ENCODE data around the gene IFNA10. TPM values are rescaled to one million over a fixed set of nuclear protein-coding genes. Genes with fewer than 3 reads are reported as not detected.
A peak's percentile ranks its signal among the peaks of the same experiment; 100 is the strongest.
"Not testable (repeated sequence)": the region's sequence is repeated elsewhere in the genome, so short reads cannot be mapped to it uniquely, and the experiment has no call there.

Gene IFNA10
- total RNA-seq, 4 donors from 2014 or later, result not detected

- intact Hi-C loops (cut with DNase I), result no loop called here
These were observed 37.9 kb upstream of the IFNA10 start for GRCh38 chr9:21244836-21245235.

DNA sequence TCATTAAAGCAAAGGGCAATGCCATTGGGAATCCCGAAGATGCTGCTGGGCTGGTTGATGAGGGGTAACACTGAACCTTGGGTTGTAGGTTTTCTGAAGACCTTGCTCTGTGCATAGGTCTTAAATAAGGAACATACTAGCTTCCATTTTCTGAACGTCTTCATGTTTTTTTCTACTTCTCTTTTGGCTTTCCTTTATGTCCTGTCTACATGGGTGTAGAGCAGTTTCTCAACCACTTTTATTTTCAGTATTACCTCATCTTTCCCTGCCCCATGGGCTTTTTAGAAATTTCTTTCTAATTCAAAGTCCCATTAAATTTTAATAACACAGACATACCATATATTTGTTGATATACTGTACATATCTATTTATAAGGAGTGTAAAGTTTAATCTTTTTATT, 33.0 kb upstream of the IFNA10 start, which contains the start of gene IFNA14:
IFNA14 (minus strand) TSS at position 95 of the 400 bp plus-strand sequence; CDS start at position 25, 70 bp downstream.
- TF ChIP-seq, protein P1, sequence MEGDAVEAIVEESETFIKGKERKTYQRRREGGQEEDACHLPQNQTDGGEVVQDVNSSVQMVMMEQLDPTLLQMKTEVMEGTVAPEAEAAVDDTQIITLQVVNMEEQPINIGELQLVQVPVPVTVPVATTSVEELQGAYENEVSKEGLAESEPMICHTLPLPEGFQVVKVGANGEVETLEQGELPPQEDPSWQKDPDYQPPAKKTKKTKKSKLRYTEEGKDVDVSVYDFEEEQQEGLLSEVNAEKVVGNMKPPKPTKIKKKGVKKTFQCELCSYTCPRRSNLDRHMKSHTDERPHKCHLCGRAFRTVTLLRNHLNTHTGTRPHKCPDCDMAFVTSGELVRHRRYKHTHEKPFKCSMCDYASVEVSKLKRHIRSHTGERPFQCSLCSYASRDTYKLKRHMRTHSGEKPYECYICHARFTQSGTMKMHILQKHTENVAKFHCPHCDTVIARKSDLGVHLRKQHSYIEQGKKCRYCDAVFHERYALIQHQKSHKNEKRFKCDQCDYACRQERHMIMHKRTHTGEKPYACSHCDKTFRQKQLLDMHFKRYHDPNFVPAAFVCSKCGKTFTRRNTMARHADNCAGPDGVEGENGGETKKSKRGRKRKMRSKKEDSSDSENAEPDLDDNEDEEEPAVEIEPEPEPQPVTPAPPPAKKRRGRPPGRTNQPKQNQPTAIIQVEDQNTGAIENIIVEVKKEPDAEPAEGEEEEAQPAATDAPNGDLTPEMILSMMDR (IDR thresholded peaks at IDR 0.05), result no peak
- no peak for TF ChIP-seq POLR2A (IDR thresholded peaks at IDR 0.05)
- Histone ChIP-seq H3K9me3 (no peaks in the 10 kb centered on the region), H3K27me3 (peaks cover 0 to 4% (median 0%) of the 10 kb centered on the region in 4 donors), H3K27ac (no peak within 1 kb of the TSS), H3K4me3 (no peak within 1 kb of the TSS), H3K4me1 (no peaks in the 10 kb centered on the region), H3K36me3 (no peaks in the 10 kb centered on the region)
- intact Hi-C loops (cut with DNase I), result no loop called here
- WGBS, 2 donors, result 74 to 80% methylated on average over 2 of the region's 2 CpGs
- DNase-seq, result no peak

More at GRCh38 chr9:21244836-21245235, 37.9 kb upstream of the IFNA10 start:
- Histone ChIP-seq H3K4me3 (no peak overlapping the region), H3K27ac (no peak overlapping the region), H3K4me1 (no peaks in the 10 kb centered on the region), H3K27me3 (peaks cover 0 to 7% (median 1%) of the 10 kb centered on the region in 4 donors), H3K36me3 (no peaks in the 10 kb centered on the region), H3K9me3 (no peaks in the 10 kb centered on the region)
- no peak for TF ChIP-seq POLR2A (IDR thresholded peaks at IDR 0.05)
- TF ChIP-seq, protein P1 (IDR thresholded peaks at IDR 0.05), result no peak
- WGBS, 2 donors, result 27 to 53% methylated on average over 1 to 2 of the region's 2 CpGs
- no peak for DNase-seq

DNA sequence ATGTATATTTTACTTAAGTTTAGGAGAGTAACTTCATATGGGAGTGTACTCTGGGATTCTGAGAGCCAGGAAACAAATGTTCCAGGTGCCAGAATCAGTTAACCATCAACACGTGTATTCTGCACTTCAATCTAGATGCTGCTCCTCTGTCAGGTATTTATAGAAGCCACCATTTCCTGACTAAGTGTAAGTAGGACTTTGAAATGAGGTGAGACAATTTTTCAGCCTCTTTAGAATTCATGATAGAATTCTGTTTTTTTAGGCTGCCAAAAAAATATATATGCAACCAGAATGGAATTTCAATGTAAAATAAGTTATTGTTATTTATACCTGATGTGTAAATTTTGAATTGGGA, 29.4 kb upstream of the IFNA10 start:
- H3K4me1 ChIP-seq; DNase-seq; H3K4me3 ChIP-seq; intact Hi-C loops (cut with DNase I); H3K9me3 ChIP-seq; H3K27me3 ChIP-seq; H3K36me3 ChIP-seq; H3K27ac ChIP-seq: not testable (repeated sequence)
- WGBS, 2 donors, result 7 to 26% methylated on average over 1 of the region's 1 CpG

DNA sequence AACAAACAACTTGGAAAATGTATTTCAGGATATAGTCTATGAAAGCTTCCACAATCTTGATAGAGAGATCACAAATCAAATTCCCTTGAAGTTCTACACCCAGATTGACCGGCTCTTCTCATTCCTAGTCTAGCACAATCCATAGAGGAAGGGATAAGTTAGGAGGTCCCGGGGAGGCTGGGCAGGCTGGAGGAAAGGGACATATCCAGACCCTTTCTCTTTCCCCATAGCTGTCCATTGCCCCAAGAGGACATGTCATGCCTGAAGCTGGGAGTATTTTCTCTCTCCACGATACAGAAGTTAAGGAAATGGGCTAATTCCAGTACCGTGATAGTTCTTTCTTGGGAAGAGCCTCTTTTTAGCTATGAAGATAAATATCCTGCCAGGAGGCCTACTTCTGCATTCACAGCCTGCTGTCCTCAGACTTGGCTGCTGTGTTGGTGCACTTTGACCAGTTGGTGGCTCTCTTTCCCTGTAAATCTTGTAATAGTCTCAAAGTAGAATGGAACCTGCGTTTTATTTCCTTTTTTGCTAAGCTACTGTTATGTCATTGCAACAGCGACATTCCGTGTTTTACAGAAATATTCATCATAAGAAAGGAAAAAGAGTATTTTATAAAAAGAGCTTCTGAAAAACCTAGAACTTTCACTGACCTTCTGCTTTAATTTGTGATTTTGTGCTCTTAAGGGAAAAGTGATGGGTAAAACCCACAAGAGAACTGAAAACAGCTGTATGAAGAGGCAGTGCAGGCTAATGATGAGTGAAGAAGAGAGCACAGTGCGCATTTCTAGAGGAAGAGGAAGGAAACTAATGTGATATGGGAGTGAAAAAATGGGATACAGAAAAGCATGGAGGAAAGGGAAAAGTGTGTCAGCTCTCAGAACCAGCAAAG, 28.8 kb upstream of the IFNA10 start:
- DNase-seq; H3K36me3 ChIP-seq; H3K4me1 ChIP-seq; H3K9me3 ChIP-seq; H3K4me3 ChIP-seq; intact Hi-C loops (cut with DNase I); H3K27ac ChIP-seq; H3K27me3 ChIP-seq: not testable (repeated sequence)
- WGBS, 2 donors, result 28 to 30% methylated on average over 8 of the region's 8 CpGs
- TF ChIP-seq, protein P1 (IDR thresholded peaks at IDR 0.05), result peak in 4 of 6 experiments; percentile 25 to 56 (median 42)

GRCh38 chr9:21234153-21234687, 27.3 kb upstream of the IFNA10 start:
- intact Hi-C loops (cut with DNase I), result no loop called here
- TF ChIP-seq, protein P1 (IDR thresholded peaks at IDR 0.05), result no peak
- no peak for TF ChIP-seq POLR2A (IDR thresholded peaks at IDR 0.05)
- Histone ChIP-seq H3K27me3 (no peaks in the 10 kb centered on the region), H3K4me1 (no peaks in the 10 kb centered on the region), H3K36me3 (no peaks in the 10 kb centered on the region), H3K27ac (no peak overlapping the region), H3K9me3 (no peaks in the 10 kb centered on the region), H3K4me3 (no peak overlapping the region)
- DNase-seq, result no peak
- 100% methylated on average over 1 of the region's 4 CpGs for WGBS, 2 donors
